MM.1S (cell line): ENCODE results near the gene PURA.

Experiments
- CTCF ChIP-seq: fragments of 300-600 bp; sonication (generic); IDR thresholded peaks from 2 replicates; pipeline ENCODE4 v1.5.1; 2016; ENCODE audit warnings: antibody characterized with exemption, low read length, mixed read lengths
- EZH2 ChIP-seq: fragments of 300-600 bp; sonication (generic); optimal IDR thresholded peaks from 2 replicates; pipeline ENCODE3; 2017; ENCODE audit warnings: low read depth, mild to moderate bottlenecking, antibody characterized with exemption, low read length, mixed read lengths

GRCh38 chr5:140162275-140162674, 48.4 kb downstream of the PURA start:
- TF ChIP-seq EZH2 (no peak), CTCF (no peak)
